A549 (cell line): ENCODE measurements around the gene HABP2.

Source experiments
- KDM1A ChIP-seq: fragments of 200-600 bp; sonication (generic); IDR thresholded peaks from 2 replicates; pipeline ENCODE4 v1.6.1; 2016; ENCODE audit warnings: low read depth, mild to moderate bottlenecking
- POLR2A ChIP-seq: IDR thresholded peaks from 2 replicates; pipeline ENCODE4 v1.6.1; 2012; ENCODE audit warnings: mild to moderate bottlenecking, low read length
- RFX5 ChIP-seq: fragments of 450-650 bp; IDR thresholded peaks from 2 replicates; pipeline ENCODE4 v1.7.1; 2014; ENCODE audit warnings: antibody characterized with exemption, mild to moderate bottlenecking, moderate library complexity
- ZFP36 ChIP-seq: fragments of 450-650 bp; IDR thresholded peaks from 2 replicates; pipeline ENCODE4 v1.6.1; 2014; ENCODE audit warnings: borderline replicate concordance; ENCODE audit not compliant: partially characterized antibody
- TF ChIP-seq, protein P1 (sequence below): fragments of >200 bp; sonication (Bioruptor Twin); formaldehyde crosslinking; IDR thresholded peaks from 3 replicates; pipeline ENCODE4 v1.5.1; 2016

DNA sequence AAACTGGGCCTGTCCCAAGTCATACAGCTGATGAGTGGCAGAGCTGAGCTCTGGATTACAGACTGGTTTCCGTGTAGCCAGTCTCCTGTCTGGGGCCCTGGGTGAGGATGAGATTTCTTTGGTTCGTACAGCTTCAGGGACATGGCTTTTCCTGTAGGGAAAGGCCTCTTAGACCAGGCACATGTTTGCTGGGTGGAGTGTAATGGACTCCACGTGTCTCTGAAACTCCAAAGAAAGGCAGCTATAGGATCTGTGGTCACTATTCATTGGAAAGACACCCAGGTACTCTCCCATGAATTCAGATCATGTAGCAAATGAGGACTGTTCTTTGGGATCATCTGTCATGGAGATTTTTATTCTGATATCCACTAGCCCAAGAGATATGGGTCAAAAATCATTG, 2.4 kb downstream of the HABP2 start:
- TF ChIP-seq, protein P1, sequence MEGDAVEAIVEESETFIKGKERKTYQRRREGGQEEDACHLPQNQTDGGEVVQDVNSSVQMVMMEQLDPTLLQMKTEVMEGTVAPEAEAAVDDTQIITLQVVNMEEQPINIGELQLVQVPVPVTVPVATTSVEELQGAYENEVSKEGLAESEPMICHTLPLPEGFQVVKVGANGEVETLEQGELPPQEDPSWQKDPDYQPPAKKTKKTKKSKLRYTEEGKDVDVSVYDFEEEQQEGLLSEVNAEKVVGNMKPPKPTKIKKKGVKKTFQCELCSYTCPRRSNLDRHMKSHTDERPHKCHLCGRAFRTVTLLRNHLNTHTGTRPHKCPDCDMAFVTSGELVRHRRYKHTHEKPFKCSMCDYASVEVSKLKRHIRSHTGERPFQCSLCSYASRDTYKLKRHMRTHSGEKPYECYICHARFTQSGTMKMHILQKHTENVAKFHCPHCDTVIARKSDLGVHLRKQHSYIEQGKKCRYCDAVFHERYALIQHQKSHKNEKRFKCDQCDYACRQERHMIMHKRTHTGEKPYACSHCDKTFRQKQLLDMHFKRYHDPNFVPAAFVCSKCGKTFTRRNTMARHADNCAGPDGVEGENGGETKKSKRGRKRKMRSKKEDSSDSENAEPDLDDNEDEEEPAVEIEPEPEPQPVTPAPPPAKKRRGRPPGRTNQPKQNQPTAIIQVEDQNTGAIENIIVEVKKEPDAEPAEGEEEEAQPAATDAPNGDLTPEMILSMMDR, result no peak
- TF ChIP-seq POLR2A (no peak), ZFP36 (no peak), RFX5 (no peak), KDM1A (no peak)
